Measurements from ENCODE around the gene ACCS. TPM values are rescaled to one million over a fixed set of nuclear protein-coding genes. Genes with fewer than 3 reads are reported as not detected.

The ACCS gene
- total and polyA plus RNA-seq, 9 of the 15 experiments (the other 6 are each of a cell fraction or from before 2014, with no cell fraction given) = 4.2 to 25.9 (median 16.3) TPM

- WGBS (ENCODE audit: insufficient coverage, low coverage, missing lambda C conversion rate) = 69% methylated on average over 6 of the region's 6 CpGs
- H3K9me1 ChIP-seq (ENCODE audit: control insufficient read depth, insufficient read depth, low read length) = peaks cover 3% of the 10 kb centered on the region
- no peaks in the 10 kb centered on the region for H3K4me1 ChIP-seq (replicated peaks in 1 of 2; ENCODE audit: control insufficient read depth in 2 of 2, insufficient read depth in 2 of 2, low read length in 2 of 2)
- no peaks in the 10 kb centered on the region for H4K20me1 ChIP-seq (replicated peaks; ENCODE audit: control insufficient read depth, insufficient read depth, low read length)
- H3K4me3 ChIP-seq = no peak overlapping the region
- H2AFZ ChIP-seq (ENCODE audit: low read depth, low read length) = no peak overlapping the region
- intact Hi-C loops (cut with micrococcal nuclease) (no loop called here), in situ Hi-C loops (cut with MboI) (no loop called here)
- POLR2A ChIA-PET = no interaction called here
- ATAC-seq (no peak), DNase-seq (ENCODE audit: extremely low read depth in 1 of 4, low spot score in 3 of 4) (no peak), FAIRE-seq (no peak)
- no peak overlapping the region for H3K4me2 ChIP-seq (ENCODE audit: insufficient read depth, low read length)
- H3K9ac ChIP-seq (ENCODE audit: insufficient read depth in 1 of 2, low read depth in 2 of 2, low read length in 2 of 2) = no peak overlapping the region; a peak in 1 of 4 replicates
- no peaks in the 10 kb centered on the region for H3K9me3 ChIP-seq (replicated peaks; ENCODE audit: control insufficient read depth, insufficient read depth, low read depth, low read length)
- no peaks in the 10 kb centered on the region for H3K27me3 ChIP-seq (ENCODE audit: control insufficient read depth in 2 of 2, insufficient read depth in 2 of 2, low read length in 2 of 2)
- no peak overlapping the region for H3K27ac ChIP-seq (ENCODE audit: extremely low read depth, low read depth, low read length)
- peaks cover 59% of the 10 kb centered on the region for H3K36me3 ChIP-seq (ENCODE audit: control insufficient read depth, insufficient read depth, low read length)
- BruUV-seq (replicated peaks) = no TSS peak
- TF ChIP-seq PREB (CRISPR knock-in tag; IDR thresholded peaks at IDR 0.05) (no peak), RHOXF2B (CRISPR knock-in tag; conservative IDR thresholded peaks at IDR 0.05) (no peak), ZNF589 (CRISPR knock-in tag; IDR thresholded peaks at IDR 0.05; ENCODE audit: low read depth) (no peak), POLR2H (tag; IDR thresholded peaks at IDR 0.05; ENCODE audit: low read depth) (no peak), FOXK1 (CRISPR knock-in tag; IDR thresholded peaks at IDR 0.05; ENCODE audit: borderline replicate concordance) (no peak), JUNB (CRISPR knock-in tag; conservative IDR thresholded peaks at IDR 0.05) (no peak), NCOR1 (IDR thresholded peaks at IDR 0.05) (no peak), OTX1 (CRISPR knock-in tag; IDR thresholded peaks at IDR 0.05) (no peak), KAT2B (IDR thresholded peaks at IDR 0.05; ENCODE audit: low read depth, low read length) (no peak), ARHGAP35 (IDR thresholded peaks at IDR 0.05; ENCODE audit: partially characterized antibody) (no peak), BRF1 (IDR thresholded peaks at IDR 0.05; ENCODE audit: borderline replicate concordance, extremely low read depth, insufficient read length) (no peak), ZMIZ1 (IDR thresholded peaks at IDR 0.05; ENCODE audit: low read depth in 2 of 2, low read length in 2 of 2) (no peak), PHF20 (IDR thresholded peaks at IDR 0.05; ENCODE audit: partially characterized antibody) (no peak), ZNF184 (CRISPR knock-in tag; IDR thresholded peaks at IDR 0.05) (no peak), ELF1 (tag; IDR thresholded peaks at IDR 0.05) (no peak), ZKSCAN8 (CRISPR knock-in tag; IDR thresholded peaks at IDR 0.05) (no peak)
- peaks cover 6% of the 10 kb centered on the region; the same call in 1 of the 3 replicates for H3K79me2 ChIP-seq (ENCODE audit: control insufficient read depth, insufficient read depth, low read length)
- CTCF ChIA-PET (ENCODE audit: low intra/inter-chr PET ratio) = no interaction called here
Measured at GRCh38 chr11:44108260-44108659, 42.2 kb downstream of the ACCS start.
